Measurements from ENCODE around the gene ANKRD33.

ANKRD33 gene

GRCh38 chr12:51887476-51888315 is at the start of gene ANKRD33:
ANKRD33 (plus strand) TSS chr12:51888103; CDS start chr12:51888187, 84 bp downstream.
- no peaks in the 10 kb centered on the region for H3K9me3 ChIP-seq (ENCODE audit: control insufficient read depth in 1 of 2, low read length in 2 of 2)
- H3K27me3 ChIP-seq (ENCODE audit: low read depth, low read length), result no peaks in the 10 kb centered on the region
- H3K4me3 ChIP-seq (ENCODE audit: low read depth in 1 of 2, low read length in 2 of 2), result no peak within 1 kb of the TSS
- peaks cover 0 to 5% of the 10 kb centered on the region in 2 donors for H3K4me1 ChIP-seq (ENCODE audit: control insufficient read depth in 1 of 2, insufficient read depth in 2 of 2, low read length in 2 of 2)
- H3K36me3 ChIP-seq (ENCODE audit: control insufficient read depth in 1 of 2, insufficient read depth in 2 of 2, low read length in 2 of 2), result no peaks in the 10 kb centered on the region
- no peak within 1 kb of the TSS for H3K27ac ChIP-seq (ENCODE audit: low read length)

DNA sequence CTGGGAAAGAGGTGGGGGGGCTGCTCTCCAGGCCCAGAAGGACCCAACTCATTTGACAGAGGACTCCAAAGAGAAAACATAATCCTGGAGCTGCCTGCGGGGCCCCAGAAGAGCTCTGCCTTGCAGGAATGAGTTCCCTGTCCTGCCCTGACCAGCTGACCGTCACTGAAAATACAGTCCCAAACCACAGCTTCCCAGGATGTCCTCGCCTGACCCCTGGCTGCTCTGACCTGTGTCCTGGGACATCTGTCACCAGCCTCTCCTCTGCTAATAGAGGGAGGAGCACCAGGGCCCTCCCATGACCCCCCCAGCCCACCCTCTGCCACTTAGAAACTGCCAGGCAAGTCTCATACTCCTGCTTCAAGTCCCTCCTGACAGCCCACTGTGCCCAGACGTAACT is 49.1 kb upstream of the ANKRD33 start:
- Histone ChIP-seq H3K27me3 (ENCODE audit: low read depth, low read length) (peaks cover 3% of the 10 kb centered on the region), H3K4me3 (ENCODE audit: low read depth in 1 of 2, low read length in 2 of 2) (no peak overlapping the region), H3K36me3 (ENCODE audit: control insufficient read depth in 1 of 2, insufficient read depth in 2 of 2, low read length in 2 of 2) (no peaks in the 10 kb centered on the region), H3K9me3 (ENCODE audit: control insufficient read depth in 1 of 2, low read length in 2 of 2) (no peaks in the 10 kb centered on the region), H3K4me1 (ENCODE audit: control insufficient read depth in 1 of 2, insufficient read depth in 2 of 2, low read length in 2 of 2) (no peaks in the 10 kb centered on the region), H3K27ac (ENCODE audit: low read length) (no peak overlapping the region)

DNA sequence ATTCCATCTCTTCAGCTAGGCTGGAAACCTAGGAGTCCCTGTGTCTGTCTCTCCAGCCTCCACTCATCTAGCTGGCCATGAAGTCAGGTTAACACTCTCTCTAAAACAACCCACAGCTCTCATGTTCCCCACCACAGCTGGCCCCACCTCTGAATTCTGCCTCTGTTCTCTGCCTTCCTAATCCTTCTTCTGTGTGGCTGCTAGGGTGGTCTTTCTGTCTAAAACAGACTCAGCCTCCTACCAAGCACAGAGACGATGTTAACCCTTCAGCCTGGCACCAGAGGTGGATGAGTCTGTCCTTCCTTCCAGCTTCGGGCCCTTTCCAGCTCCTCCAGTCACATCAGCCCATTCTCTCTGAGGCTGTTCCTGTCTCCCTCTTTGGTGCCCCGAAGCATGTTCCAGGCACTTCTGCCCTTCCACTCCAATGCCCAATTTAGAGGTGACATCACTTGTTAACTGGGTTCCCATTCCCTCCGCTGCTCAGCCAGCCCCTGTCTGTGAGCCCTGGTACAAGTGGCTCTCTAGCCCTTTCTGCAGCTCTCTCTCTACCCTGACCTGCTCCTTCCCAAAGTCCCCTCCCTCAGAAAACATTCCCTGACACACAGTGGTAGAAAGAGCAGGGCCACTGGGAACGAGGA is 48.5 kb upstream of the ANKRD33 start:
- H3K27me3 ChIP-seq (ENCODE audit: low read depth, low read length), result peaks cover 3% of the 10 kb centered on the region
- no peak overlapping the region for H3K4me3 ChIP-seq (ENCODE audit: low read depth in 1 of 2, low read length in 2 of 2)
- H3K9me3 ChIP-seq (ENCODE audit: control insufficient read depth in 1 of 2, low read length in 2 of 2), result no peaks in the 10 kb centered on the region
- H3K36me3 ChIP-seq (ENCODE audit: control insufficient read depth in 1 of 2, insufficient read depth in 2 of 2, low read length in 2 of 2), result no peaks in the 10 kb centered on the region
- no peak overlapping the region for H3K27ac ChIP-seq (ENCODE audit: low read length)
- H3K4me1 ChIP-seq (ENCODE audit: control insufficient read depth in 1 of 2, insufficient read depth in 2 of 2, low read length in 2 of 2), result no peaks in the 10 kb centered on the region

GRCh38 chr12:51840966-51841365 is 46.9 kb upstream of the ANKRD33 start:
- Histone ChIP-seq H3K36me3 (ENCODE audit: control insufficient read depth in 1 of 2, insufficient read depth in 2 of 2, low read length in 2 of 2) (no peaks in the 10 kb centered on the region), H3K27me3 (ENCODE audit: low read depth, low read length) (peaks cover 17% of the 10 kb centered on the region), H3K9me3 (ENCODE audit: control insufficient read depth in 1 of 2, low read length in 2 of 2) (no peaks in the 10 kb centered on the region), H3K4me1 (ENCODE audit: control insufficient read depth in 1 of 2, insufficient read depth in 2 of 2, low read length in 2 of 2) (no peaks in the 10 kb centered on the region), H3K4me3 (ENCODE audit: low read depth in 1 of 2, low read length in 2 of 2) (no peak overlapping the region), H3K27ac (ENCODE audit: low read length) (no peak overlapping the region)

GRCh38 chr12:51841727-51842126 is 46.2 kb upstream of the ANKRD33 start:
- Histone ChIP-seq H3K36me3 (ENCODE audit: control insufficient read depth in 1 of 2, insufficient read depth in 2 of 2, low read length in 2 of 2) (no peaks in the 10 kb centered on the region), H3K4me1 (ENCODE audit: control insufficient read depth in 1 of 2, insufficient read depth in 2 of 2, low read length in 2 of 2) (peaks cover 4 to 5% of the 10 kb centered on the region in 2 donors), H3K27me3 (ENCODE audit: low read depth, low read length) (peaks cover 23% of the 10 kb centered on the region), H3K9me3 (ENCODE audit: control insufficient read depth in 1 of 2, low read length in 2 of 2) (no peaks in the 10 kb centered on the region), H3K4me3 (ENCODE audit: low read depth in 1 of 2, low read length in 2 of 2) (no peak overlapping the region), H3K27ac (ENCODE audit: low read length) (no peak overlapping the region)

GRCh38 chr12:51844854-51845253 is 43.0 kb upstream of the ANKRD33 start:
- Histone ChIP-seq H3K27ac (ENCODE audit: low read length) (no peak overlapping the region), H3K36me3 (ENCODE audit: control insufficient read depth in 1 of 2, insufficient read depth in 2 of 2, low read length in 2 of 2) (no peaks in the 10 kb centered on the region), H3K9me3 (ENCODE audit: control insufficient read depth in 1 of 2, low read length in 2 of 2) (no peaks in the 10 kb centered on the region), H3K4me3 (ENCODE audit: low read depth in 1 of 2, low read length in 2 of 2) (no peak overlapping the region), H3K4me1 (ENCODE audit: control insufficient read depth in 1 of 2, insufficient read depth in 2 of 2, low read length in 2 of 2) (peaks cover 4 to 21% of the 10 kb centered on the region in 2 donors), H3K27me3 (ENCODE audit: low read depth, low read length) (peaks cover 25% of the 10 kb centered on the region)

GRCh38 chr12:51845482-51845881 is 42.4 kb upstream of the ANKRD33 start:
- H3K27ac ChIP-seq (ENCODE audit: low read length), result no peak overlapping the region
- H3K9me3 ChIP-seq (ENCODE audit: control insufficient read depth in 1 of 2, low read length in 2 of 2), result no peaks in the 10 kb centered on the region
- no peak overlapping the region for H3K4me3 ChIP-seq (ENCODE audit: low read depth in 1 of 2, low read length in 2 of 2)
- no peaks in the 10 kb centered on the region for H3K36me3 ChIP-seq (ENCODE audit: control insufficient read depth in 1 of 2, insufficient read depth in 2 of 2, low read length in 2 of 2)
- peaks cover 4 to 21% of the 10 kb centered on the region in 2 donors for H3K4me1 ChIP-seq (ENCODE audit: control insufficient read depth in 1 of 2, insufficient read depth in 2 of 2, low read length in 2 of 2)
- H3K27me3 ChIP-seq (ENCODE audit: low read depth, low read length), result peaks cover 27% of the 10 kb centered on the region

DNA sequence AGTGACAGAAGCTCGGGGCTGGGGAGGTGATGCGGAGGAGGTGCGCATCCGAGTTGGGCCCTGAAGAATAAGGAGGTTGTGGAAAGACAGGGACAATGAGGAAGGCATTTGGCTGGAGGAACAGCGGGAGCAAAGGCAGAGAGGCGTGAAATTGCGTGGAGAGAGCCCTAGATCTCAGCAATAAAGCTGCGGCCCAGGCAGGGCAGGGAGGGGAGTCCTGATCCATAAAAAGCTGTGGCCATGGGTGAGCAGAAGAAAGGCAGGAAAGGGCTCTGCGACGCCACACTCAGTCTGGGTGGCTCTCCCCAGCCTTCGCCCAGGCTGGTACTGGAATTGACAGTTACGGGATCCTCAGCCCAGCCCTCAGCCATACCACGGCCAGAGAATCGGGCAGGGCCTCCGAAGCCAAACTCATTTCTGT is 41.6 kb upstream of the ANKRD33 start:
- Histone ChIP-seq H3K27me3 (ENCODE audit: low read depth, low read length) (peaks cover 25% of the 10 kb centered on the region), H3K36me3 (ENCODE audit: control insufficient read depth in 1 of 2, insufficient read depth in 2 of 2, low read length in 2 of 2) (no peaks in the 10 kb centered on the region), H3K4me1 (ENCODE audit: control insufficient read depth in 1 of 2, insufficient read depth in 2 of 2, low read length in 2 of 2) (peaks cover 4 to 29% of the 10 kb centered on the region in 2 donors), H3K27ac (ENCODE audit: low read length) (no peak overlapping the region), H3K9me3 (ENCODE audit: control insufficient read depth in 1 of 2, low read length in 2 of 2) (no peaks in the 10 kb centered on the region), H3K4me3 (ENCODE audit: low read depth in 1 of 2, low read length in 2 of 2) (peak overlapping the region in 1 of 2 donors; percentile 74)

DNA sequence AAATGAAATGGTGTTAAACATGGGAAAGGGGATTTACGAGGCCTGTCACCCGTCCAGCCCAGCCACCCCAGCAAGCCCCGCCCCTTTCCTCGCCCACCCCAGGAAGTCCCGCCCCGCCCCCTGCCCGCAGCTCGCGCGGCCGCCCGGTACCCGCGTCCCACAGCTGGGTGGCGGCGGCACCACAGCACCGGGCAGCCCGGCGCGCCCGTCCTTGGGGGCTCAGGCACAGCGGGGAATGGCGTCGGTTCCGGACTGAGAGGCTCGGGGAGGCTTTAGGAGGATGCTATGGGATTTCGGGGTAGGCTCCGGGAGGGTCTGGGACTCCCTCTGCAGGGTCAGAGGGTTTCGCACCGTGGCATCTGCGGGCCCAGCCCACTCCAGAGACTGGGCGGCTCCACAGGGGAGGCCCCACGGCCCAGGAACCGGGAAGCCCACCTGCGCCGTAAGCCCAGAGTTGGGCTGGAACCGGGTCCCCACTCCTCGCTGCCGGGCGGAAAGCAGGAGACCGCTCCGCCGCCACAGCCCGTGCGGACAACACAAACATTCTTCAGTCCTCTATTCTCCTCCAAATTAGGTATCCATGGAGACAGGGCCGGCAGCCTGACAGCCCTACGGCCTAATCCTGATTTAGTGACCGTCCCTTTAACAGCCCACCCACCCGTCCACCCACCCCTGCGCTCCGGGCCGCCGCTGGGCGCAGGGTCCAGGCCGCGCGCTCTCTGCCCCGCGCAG is 40.8 kb upstream of the ANKRD33 start:
- Histone ChIP-seq H3K36me3 (ENCODE audit: control insufficient read depth in 1 of 2, insufficient read depth in 2 of 2, low read length in 2 of 2) (no peaks in the 10 kb centered on the region), H3K4me1 (ENCODE audit: control insufficient read depth in 1 of 2, insufficient read depth in 2 of 2, low read length in 2 of 2) (peaks cover 4 to 30% of the 10 kb centered on the region in 2 donors), H3K9me3 (ENCODE audit: control insufficient read depth in 1 of 2, low read length in 2 of 2) (no peaks in the 10 kb centered on the region), H3K4me3 (ENCODE audit: low read depth in 1 of 2, low read length in 2 of 2) (peak overlapping the region; percentile 37 to 74), H3K27ac (ENCODE audit: low read length) (no peak overlapping the region), H3K27me3 (ENCODE audit: low read depth, low read length) (peaks cover 24% of the 10 kb centered on the region)

- H3K27me3 ChIP-seq (ENCODE audit: low read depth, low read length), result peaks cover 24% of the 10 kb centered on the region
- peaks cover 4 to 30% of the 10 kb centered on the region in 2 donors for H3K4me1 ChIP-seq (ENCODE audit: control insufficient read depth in 1 of 2, insufficient read depth in 2 of 2, low read length in 2 of 2)
- H3K27ac ChIP-seq (ENCODE audit: low read length), result no peak overlapping the region
- no peaks in the 10 kb centered on the region for H3K9me3 ChIP-seq (ENCODE audit: control insufficient read depth in 1 of 2, low read length in 2 of 2)
- H3K4me3 ChIP-seq (ENCODE audit: low read depth in 1 of 2, low read length in 2 of 2), result peak overlapping the region; percentile 16 to 74
- no peaks in the 10 kb centered on the region for H3K36me3 ChIP-seq (ENCODE audit: control insufficient read depth in 1 of 2, insufficient read depth in 2 of 2, low read length in 2 of 2)
These were observed 40.1 kb upstream of the ANKRD33 start for GRCh38 chr12:51847643-51848325.

DNA sequence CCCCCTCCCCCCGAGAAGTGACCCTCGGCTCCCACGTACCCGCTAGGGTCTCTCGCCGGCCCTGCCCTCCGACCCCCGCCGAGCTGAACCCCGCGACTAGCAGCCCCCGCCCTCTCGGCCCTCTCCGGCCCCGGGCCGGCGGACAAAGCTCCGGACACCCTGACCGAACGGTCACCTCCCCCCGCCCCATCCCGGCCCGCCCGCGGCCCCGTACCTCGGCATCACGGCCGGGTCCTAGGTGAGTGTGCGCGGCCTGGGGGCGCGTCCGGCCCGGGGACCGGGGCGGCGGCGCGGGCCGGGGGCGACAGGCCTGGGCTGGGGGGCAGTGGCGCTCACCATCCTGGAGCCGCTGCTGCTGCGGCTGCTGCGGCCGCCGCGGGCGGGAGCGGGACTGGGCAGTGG is 39.6 kb upstream of the ANKRD33 start, which contains the start of gene FIGNL2:
Gene FIGNL2, minus strand, starts transcription at position 393 of the 402 bp plus-strand sequence. CDS start 26,305 bp downstream, outside the sequence.
- Histone ChIP-seq H3K27ac (ENCODE audit: low read length) (no peak within 1 kb of the TSS), H3K4me3 (ENCODE audit: low read depth in 1 of 2, low read length in 2 of 2) (peak within 1 kb of the TSS; percentile 16 to 74), H3K27me3 (ENCODE audit: low read depth, low read length) (peaks cover 24% of the 10 kb centered on the region), H3K36me3 (ENCODE audit: control insufficient read depth in 1 of 2, insufficient read depth in 2 of 2, low read length in 2 of 2) (no peaks in the 10 kb centered on the region), H3K4me1 (ENCODE audit: control insufficient read depth in 1 of 2, insufficient read depth in 2 of 2, low read length in 2 of 2) (peaks cover 4 to 30% of the 10 kb centered on the region in 2 donors), H3K9me3 (ENCODE audit: control insufficient read depth in 1 of 2, low read length in 2 of 2) (no peaks in the 10 kb centered on the region)
